Activated CD8-positive, alpha-beta memory T cell treated with anti-CD3 and anti-CD28 coated beads for 4 hours (primary cell): ENCODE results near the gene ITGA1.
"Not testable (repeated sequence)": the region's sequence is repeated elsewhere in the genome, so short reads cannot be mapped to it uniquely, and the experiment has no call there.

Source experiments
- DNase-seq, 2 donors: peaks; one replicate each; pipeline ENCODE4 v3.0.0-alpha.2; 2020; ENCODE audit warnings: low read depth in 2 of 2

Gene ITGA1

GRCh38 chr5:52865991-52866390, 78.3 kb downstream of the ITGA1 start:
- DNase-seq = not testable (repeated sequence)

- DNase-seq = no peak
Observed at GRCh38 chr5:52867809-52868208, 80.1 kb downstream of the ITGA1 start.

GRCh38 chr5:52868417-52868816, 80.7 kb downstream of the ITGA1 start:
- no peak for DNase-seq

- DNase-seq = no peak
Observed at GRCh38 chr5:52869391-52869790, 81.7 kb downstream of the ITGA1 start.

GRCh38 chr5:52870448-52870847, 82.7 kb downstream of the ITGA1 start:
- DNase-seq = no peak

- DNase-seq = no peak
Observed at GRCh38 chr5:52875827-52876226, 88.1 kb downstream of the ITGA1 start.

GRCh38 chr5:52876456-52876855, 88.7 kb downstream of the ITGA1 start:
- no peak for DNase-seq

GRCh38 chr5:52878656-52879055, 90.9 kb downstream of the ITGA1 start:
- DNase-seq = no peak

- no peak for DNase-seq
Observed at GRCh38 chr5:52880541-52880940, 92.8 kb downstream of the ITGA1 start.

- DNase-seq = no peak
Observed at GRCh38 chr5:52881468-52881867, 93.8 kb downstream of the ITGA1 start.

GRCh38 chr5:52883110-52883509, 95.4 kb downstream of the ITGA1 start:
- no peak for DNase-seq

GRCh38 chr5:52884453-52884852, 96.7 kb downstream of the ITGA1 start:
- no peak for DNase-seq

- no peak for DNase-seq
Observed at GRCh38 chr5:52885614-52886013, 97.9 kb downstream of the ITGA1 start.

GRCh38 chr5:52886206-52886605, 98.5 kb downstream of the ITGA1 start:
- DNase-seq = no peak

GRCh38 chr5:52887066-52887465, 99.3 kb downstream of the ITGA1 start:
- no peak for DNase-seq

- DNase-seq = no peak
Observed at GRCh38 chr5:52888363-52888762, 100.6 kb downstream of the ITGA1 start.

- DNase-seq = no peak
Observed at GRCh38 chr5:52892242-52892878, 104.6 kb downstream of the ITGA1 start.

- DNase-seq = no peak
Observed at GRCh38 chr5:52893105-52893504, 105.4 kb downstream of the ITGA1 start.

GRCh38 chr5:52893863-52894262, 106.1 kb downstream of the ITGA1 start:
- DNase-seq = no peak

- no peak for DNase-seq
Observed at GRCh38 chr5:52894451-52894850, 106.7 kb downstream of the ITGA1 start.

- DNase-seq = no peak
Observed at GRCh38 chr5:52895075-52895474, 107.4 kb downstream of the ITGA1 start.

- DNase-seq = no peak
Observed at GRCh38 chr5:52895572-52896413, 108.1 kb downstream of the ITGA1 start.

- DNase-seq = no peak
Observed at GRCh38 chr5:52896534-52897237, 109.0 kb downstream of the ITGA1 start.
